ENCODE results near the gene KRTAP22-1.

KRTAP22-1 gene

GRCh38 chr21:30605968-30606367, 5.1 kb downstream of the KRTAP22-1 start:
- Mint-ChIP-seq H3K27ac (no peak overlapping the region), H3K9me3 (peaks cover 7 to 10% of the 10 kb centered on the region in 2 donors), H3K4me3 (no peak overlapping the region), H3K27me3 (no peaks in the 10 kb centered on the region), H3K4me1 (no peaks in the 10 kb centered on the region), H3K36me3 (no peaks in the 10 kb centered on the region)
- DNase-seq: no peak
- ATAC-seq (replicated peaks): peak in 1 of 2 donors; percentile 16

- no peak for DNase-seq
- Mint-ChIP-seq H3K27ac (no peak overlapping the region), H3K4me1 (no peaks in the 10 kb centered on the region), H3K36me3 (no peaks in the 10 kb centered on the region), H3K4me3 (no peak overlapping the region), H3K27me3 (no peaks in the 10 kb centered on the region), H3K9me3 (peaks cover 0 to 8% of the 10 kb centered on the region in 2 donors)
- ATAC-seq (replicated peaks): no peak
Measured at GRCh38 chr21:30612132-30612531, 11.2 kb downstream of the KRTAP22-1 start.

GRCh38 chr21:30613836-30614235, 12.9 kb downstream of the KRTAP22-1 start, which contains the start of gene KRTAP6-1:
KRTAP6-1 (minus strand) TSS chr21:30613930; CDS start chr21:30613904, 26 bp downstream.
- ATAC-seq (replicated peaks) (no peak), DNase-seq (no peak)
- no peak within 1 kb of the TSS for H3K4me3 Mint-ChIP-seq
- H3K36me3 Mint-ChIP-seq: no peaks in the 10 kb centered on the region
- H3K27ac Mint-ChIP-seq: no peak within 1 kb of the TSS
- no peaks in the 10 kb centered on the region for H3K4me1 Mint-ChIP-seq
- H3K9me3 Mint-ChIP-seq: peaks cover 0 to 5% of the 10 kb centered on the region in 2 donors
- H3K27me3 Mint-ChIP-seq: no peaks in the 10 kb centered on the region

- no peaks in the 10 kb centered on the region for H3K27me3 Mint-ChIP-seq
- H3K4me1 Mint-ChIP-seq: no peaks in the 10 kb centered on the region
- H3K9me3 Mint-ChIP-seq: peaks cover 0 to 4% of the 10 kb centered on the region in 2 donors
- ATAC-seq (replicated peaks): peak; percentile 69 to 71
- DNase-seq: no peak
- no peak overlapping the region for H3K4me3 Mint-ChIP-seq
- no peak overlapping the region for H3K27ac Mint-ChIP-seq
- H3K36me3 Mint-ChIP-seq: no peaks in the 10 kb centered on the region
Measured at GRCh38 chr21:30615199-30615598, 14.3 kb downstream of the KRTAP22-1 start.

GRCh38 chr21:30616125-30616524, 15.2 kb downstream of the KRTAP22-1 start, which contains the start of gene KRTAP20-1:
KRTAP20-1 (plus strand) TSS chr21:30616425; CDS start chr21:30616455, 30 bp downstream.
- Mint-ChIP-seq H3K4me1 (no peaks in the 10 kb centered on the region), H3K36me3 (no peaks in the 10 kb centered on the region), H3K4me3 (no peak within 1 kb of the TSS), H3K27ac (no peak within 1 kb of the TSS), H3K9me3 (no peaks in the 10 kb centered on the region), H3K27me3 (no peaks in the 10 kb centered on the region)
- ATAC-seq (replicated peaks): no peak
- no peak for DNase-seq

GRCh38 chr21:30620080-30620479, 19.2 kb downstream of the KRTAP22-1 start:
- ATAC-seq (replicated peaks) (no peak), DNase-seq (no peak)
- H3K9me3 Mint-ChIP-seq: peaks cover 0 to 2% of the 10 kb centered on the region in 2 donors
- no peaks in the 10 kb centered on the region for H3K27me3 Mint-ChIP-seq
- no peaks in the 10 kb centered on the region for H3K36me3 Mint-ChIP-seq
- no peak overlapping the region for H3K27ac Mint-ChIP-seq
- no peak overlapping the region for H3K4me3 Mint-ChIP-seq
- no peaks in the 10 kb centered on the region for H3K4me1 Mint-ChIP-seq

- H3K36me3 Mint-ChIP-seq: no peaks in the 10 kb centered on the region
- H3K4me3 Mint-ChIP-seq: no peak within 1 kb of the TSS
- peaks cover 0 to 3% of the 10 kb centered on the region in 2 donors for H3K9me3 Mint-ChIP-seq
- no peaks in the 10 kb centered on the region for H3K4me1 Mint-ChIP-seq
- DNase-seq (no peak), ATAC-seq (replicated peaks) (no peak)
- H3K27me3 Mint-ChIP-seq: no peaks in the 10 kb centered on the region
- H3K27ac Mint-ChIP-seq: no peak within 1 kb of the TSS
Measured at GRCh38 chr21:30620522-30620921, 19.6 kb downstream of the KRTAP22-1 start, which contains the start of gene KRTAP20-4. KRTAP20-4 (plus strand) TSS chr21:30620627.

GRCh38 chr21:30623362-30623761, 22.5 kb downstream of the KRTAP22-1 start:
- Mint-ChIP-seq H3K4me3 (no peak overlapping the region), H3K27me3 (no peaks in the 10 kb centered on the region), H3K27ac (no peak overlapping the region), H3K9me3 (peaks cover 0 to 3% of the 10 kb centered on the region in 2 donors), H3K36me3 (no peaks in the 10 kb centered on the region), H3K4me1 (no peaks in the 10 kb centered on the region)
- no peak for ATAC-seq (replicated peaks)
- no peak for DNase-seq

- H3K27me3 Mint-ChIP-seq: no peaks in the 10 kb centered on the region
- DNase-seq: no peak
- no peaks in the 10 kb centered on the region for H3K4me1 Mint-ChIP-seq
- H3K36me3 Mint-ChIP-seq: no peaks in the 10 kb centered on the region
- H3K9me3 Mint-ChIP-seq: peaks cover 0 to 3% of the 10 kb centered on the region in 2 donors
- ATAC-seq (replicated peaks): no peak
- no peak overlapping the region for H3K4me3 Mint-ChIP-seq
- H3K27ac Mint-ChIP-seq: no peak overlapping the region
Measured at GRCh38 chr21:30625449-30626165, 24.7 kb downstream of the KRTAP22-1 start.

- no peak for ATAC-seq (replicated peaks)
- H3K27me3 Mint-ChIP-seq: no peaks in the 10 kb centered on the region
- no peak overlapping the region for H3K27ac Mint-ChIP-seq
- H3K4me3 Mint-ChIP-seq: no peak overlapping the region
- no peak for DNase-seq
- no peaks in the 10 kb centered on the region for H3K36me3 Mint-ChIP-seq
- peaks cover 5% of the 10 kb centered on the region in 2 donors for H3K9me3 Mint-ChIP-seq
- H3K4me1 Mint-ChIP-seq: no peaks in the 10 kb centered on the region
Measured at GRCh38 chr21:30628109-30628508, 27.2 kb downstream of the KRTAP22-1 start.

- H3K27me3 Mint-ChIP-seq: no peaks in the 10 kb centered on the region
- no peak overlapping the region for H3K27ac Mint-ChIP-seq
- no peaks in the 10 kb centered on the region for H3K36me3 Mint-ChIP-seq
- H3K4me1 Mint-ChIP-seq: no peaks in the 10 kb centered on the region
- no peak for DNase-seq
- no peak for ATAC-seq (replicated peaks)
- no peak overlapping the region for H3K4me3 Mint-ChIP-seq
- peaks cover 5% of the 10 kb centered on the region in 2 donors for H3K9me3 Mint-ChIP-seq
Measured at GRCh38 chr21:30629200-30629599, 28.3 kb downstream of the KRTAP22-1 start.

- no peaks in the 10 kb centered on the region for H3K4me1 Mint-ChIP-seq
- ATAC-seq (replicated peaks): no peak
- H3K36me3 Mint-ChIP-seq: no peaks in the 10 kb centered on the region
- no peak within 1 kb of the TSS for H3K27ac Mint-ChIP-seq
- peaks cover 2 to 5% of the 10 kb centered on the region in 2 donors for H3K9me3 Mint-ChIP-seq
- no peak for DNase-seq
- H3K4me3 Mint-ChIP-seq: no peak within 1 kb of the TSS
- no peaks in the 10 kb centered on the region for H3K27me3 Mint-ChIP-seq
Measured at GRCh38 chr21:30634906-30635305, 34.0 kb downstream of the KRTAP22-1 start, which contains the start of gene KRTAP20-2. KRTAP20-2 (plus strand) TSS chr21:30635206; CDS start chr21:30635264, 58 bp downstream.

- Mint-ChIP-seq H3K36me3 (no peaks in the 10 kb centered on the region), H3K4me3 (no peak overlapping the region), H3K9me3 (peaks cover 3% of the 10 kb centered on the region in 2 donors), H3K4me1 (no peaks in the 10 kb centered on the region), H3K27ac (no peak overlapping the region), H3K27me3 (no peaks in the 10 kb centered on the region)
- DNase-seq (no peak), ATAC-seq (replicated peaks) (no peak)
Measured at GRCh38 chr21:30638686-30639085, 37.8 kb downstream of the KRTAP22-1 start.

- Mint-ChIP-seq H3K9me3 (peaks cover 11 to 13% of the 10 kb centered on the region in 2 donors), H3K27me3 (no peaks in the 10 kb centered on the region), H3K4me3 (no peak within 1 kb of the TSS), H3K27ac (no peak within 1 kb of the TSS), H3K4me1 (no peaks in the 10 kb centered on the region), H3K36me3 (no peaks in the 10 kb centered on the region)
- ATAC-seq (replicated peaks) (no peak), DNase-seq (no peak)
Measured at GRCh38 chr21:30642564-30642963, 41.7 kb downstream of the KRTAP22-1 start, which contains the start of gene KRTAP20-3. KRTAP20-3 (plus strand) TSS chr21:30642864.

- Mint-ChIP-seq H3K4me3 (no peak overlapping the region), H3K27me3 (no peaks in the 10 kb centered on the region)
Measured at GRCh38 chr21:30646904-30647414, 46.1 kb downstream of the KRTAP22-1 start.

More at GRCh38 chr21:30646904-30647414, 46.1 kb downstream of the KRTAP22-1 start:
- Mint-ChIP-seq H3K4me1 (no peaks in the 10 kb centered on the region), H3K36me3 (no peaks in the 10 kb centered on the region), H3K9me3 (peaks cover 9 to 13% of the 10 kb centered on the region in 2 donors), H3K27ac (no peak overlapping the region)
- no peak for DNase-seq
- no peak for ATAC-seq (replicated peaks)
